ENCODE data around the gene C9orf85. TPM values are rescaled to one million over a fixed set of nuclear protein-coding genes. Genes with fewer than 3 reads are reported as not detected.

Gene C9orf85
- total RNA-seq, 1 experiment from 2014 or later, result 9.8 TPM

DNA sequence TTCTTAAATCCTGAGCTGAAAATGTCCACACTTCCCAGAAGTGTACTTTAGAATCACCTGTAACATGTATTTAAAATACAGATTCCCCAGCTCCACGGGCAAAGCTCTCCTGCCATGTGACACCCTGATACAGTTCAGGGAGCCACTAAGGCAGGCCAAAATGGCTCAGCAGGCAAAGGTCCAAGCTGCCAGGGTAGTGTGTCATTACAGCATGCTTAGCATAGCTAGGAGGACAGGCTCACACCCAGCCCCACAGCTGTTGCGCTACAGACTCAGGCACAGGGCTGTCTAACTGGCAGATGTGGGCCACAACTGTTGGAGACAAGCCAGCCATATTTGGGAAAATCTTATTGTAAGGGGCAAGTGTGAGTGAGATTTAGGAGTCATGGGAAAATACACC lies 73.0 kb downstream of the C9orf85 start:
- intact Hi-C loops (cut with micrococcal nuclease; ENCODE audit: unreplicated experiment), result no loop called here
- H3K27ac Mint-ChIP-seq (ENCODE audit: unreplicated experiment), result no peak overlapping the region
- peaks cover 14% of the 10 kb centered on the region for H3K4me1 Mint-ChIP-seq (ENCODE audit: low read depth, unreplicated experiment)
- H3K4me3 Mint-ChIP-seq (ENCODE audit: low read depth, unreplicated experiment), result no peak overlapping the region
- no peaks in the 10 kb centered on the region for H3K36me3 Mint-ChIP-seq (ENCODE audit: insufficient read depth, unreplicated experiment)
- no TSS peak for BruUV-seq (replicated peaks)
- no peak for DNase-seq
- no peaks in the 10 kb centered on the region for H3K27me3 Mint-ChIP-seq (ENCODE audit: unreplicated experiment)
- CTCF ChIA-PET, result interaction anchor here (2.5 kb wide), 1 partner anchor 40 kb away, joined by 42 read pairs; no protein-coding TSS in a partner anchor
- TF ChIP-seq, protein P1, sequence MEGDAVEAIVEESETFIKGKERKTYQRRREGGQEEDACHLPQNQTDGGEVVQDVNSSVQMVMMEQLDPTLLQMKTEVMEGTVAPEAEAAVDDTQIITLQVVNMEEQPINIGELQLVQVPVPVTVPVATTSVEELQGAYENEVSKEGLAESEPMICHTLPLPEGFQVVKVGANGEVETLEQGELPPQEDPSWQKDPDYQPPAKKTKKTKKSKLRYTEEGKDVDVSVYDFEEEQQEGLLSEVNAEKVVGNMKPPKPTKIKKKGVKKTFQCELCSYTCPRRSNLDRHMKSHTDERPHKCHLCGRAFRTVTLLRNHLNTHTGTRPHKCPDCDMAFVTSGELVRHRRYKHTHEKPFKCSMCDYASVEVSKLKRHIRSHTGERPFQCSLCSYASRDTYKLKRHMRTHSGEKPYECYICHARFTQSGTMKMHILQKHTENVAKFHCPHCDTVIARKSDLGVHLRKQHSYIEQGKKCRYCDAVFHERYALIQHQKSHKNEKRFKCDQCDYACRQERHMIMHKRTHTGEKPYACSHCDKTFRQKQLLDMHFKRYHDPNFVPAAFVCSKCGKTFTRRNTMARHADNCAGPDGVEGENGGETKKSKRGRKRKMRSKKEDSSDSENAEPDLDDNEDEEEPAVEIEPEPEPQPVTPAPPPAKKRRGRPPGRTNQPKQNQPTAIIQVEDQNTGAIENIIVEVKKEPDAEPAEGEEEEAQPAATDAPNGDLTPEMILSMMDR (IDR thresholded peaks at IDR 0.05; ENCODE audit: unreplicated experiment), result no peak
- H3K9me3 Mint-ChIP-seq (ENCODE audit: low read depth, unreplicated experiment), result no peaks in the 10 kb centered on the region

DNA sequence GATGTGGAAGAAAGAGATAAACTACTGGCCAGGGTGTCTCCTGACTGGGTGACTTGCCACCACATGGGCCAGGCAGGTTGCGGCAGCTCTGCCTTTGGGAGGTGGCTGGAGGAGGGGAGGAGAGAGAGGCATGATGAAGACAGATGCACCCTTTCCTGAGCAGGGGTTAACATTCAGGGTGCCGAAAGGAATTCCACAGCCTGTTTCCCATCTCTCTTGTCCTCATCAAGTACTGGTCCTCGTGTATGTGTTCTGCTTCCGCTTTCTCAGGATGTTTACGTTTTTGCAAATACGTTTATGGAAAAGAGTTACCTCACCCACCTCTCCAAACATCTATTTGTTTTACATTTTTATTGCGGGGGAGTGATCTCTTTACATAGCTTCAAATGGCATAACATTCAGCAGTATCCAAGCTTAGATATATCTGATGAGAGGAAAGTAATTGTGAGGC lies 73.4 kb downstream of the C9orf85 start:
- TF ChIP-seq, protein P1 (IDR thresholded peaks at IDR 0.05; ENCODE audit: unreplicated experiment), result no peak
- no peak for DNase-seq
- CTCF ChIA-PET, result interaction anchor here (1.2 to 2.5 kb wide), 3 partner anchors 28 to 40 kb away, joined by 3 to 42 read pairs (median 11); no protein-coding TSS in a partner anchor
- H3K27me3 Mint-ChIP-seq (ENCODE audit: unreplicated experiment), result no peaks in the 10 kb centered on the region
- H3K4me1 Mint-ChIP-seq (ENCODE audit: low read depth, unreplicated experiment), result peaks cover 14% of the 10 kb centered on the region
- no peaks in the 10 kb centered on the region for H3K9me3 Mint-ChIP-seq (ENCODE audit: low read depth, unreplicated experiment)
- H3K27ac Mint-ChIP-seq (ENCODE audit: unreplicated experiment), result no peak overlapping the region
- no peak overlapping the region for H3K4me3 Mint-ChIP-seq (ENCODE audit: low read depth, unreplicated experiment)
- no TSS peak for BruUV-seq (replicated peaks)
- H3K36me3 Mint-ChIP-seq (ENCODE audit: insufficient read depth, unreplicated experiment), result no peaks in the 10 kb centered on the region
- intact Hi-C loops (cut with micrococcal nuclease; ENCODE audit: unreplicated experiment), result loop anchor here (1.0 kb wide), 1 partner anchor 40 kb away; no protein-coding TSS in a partner anchor

DNA sequence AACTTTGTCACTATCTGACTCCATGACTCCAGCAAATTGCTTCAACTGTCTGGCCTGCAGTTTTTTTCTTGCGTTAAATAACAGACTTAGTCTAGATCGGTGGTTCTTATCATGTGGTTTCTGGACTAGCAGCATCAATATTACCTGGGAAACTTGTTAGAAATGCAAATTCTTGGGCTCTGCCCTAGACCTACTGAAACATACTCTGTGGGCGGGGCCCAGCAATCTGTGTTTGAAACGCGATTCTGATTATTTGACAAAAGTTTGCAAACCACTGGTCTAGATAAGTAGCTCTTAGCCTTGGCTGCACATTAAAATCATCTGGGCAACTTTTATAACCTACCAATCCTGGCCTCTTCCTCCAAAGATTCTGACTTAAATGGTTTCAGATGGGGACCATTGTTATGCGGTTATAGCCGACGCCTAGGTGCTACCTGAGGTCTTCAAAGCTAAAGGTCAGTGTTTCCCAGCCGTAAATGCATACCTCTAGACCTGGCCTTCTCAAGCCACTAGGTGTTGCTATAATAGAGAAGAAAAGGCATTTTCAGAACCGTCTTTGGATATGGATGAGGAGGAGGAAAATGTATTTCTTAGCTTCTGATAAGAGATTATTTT lies 74.0 kb downstream of the C9orf85 start:
- CTCF ChIA-PET, result interaction anchor here (0.6 to 2.5 kb wide), 5 partner anchors 28 to 49 kb away, joined by 3 to 42 read pairs (median 11); no protein-coding TSS in a partner anchor
- Mint-ChIP-seq H3K27ac (ENCODE audit: unreplicated experiment) (no peak overlapping the region), H3K4me3 (ENCODE audit: low read depth, unreplicated experiment) (no peak overlapping the region), H3K36me3 (ENCODE audit: insufficient read depth, unreplicated experiment) (no peaks in the 10 kb centered on the region), H3K4me1 (ENCODE audit: low read depth, unreplicated experiment) (peaks cover 14% of the 10 kb centered on the region), H3K27me3 (ENCODE audit: unreplicated experiment) (no peaks in the 10 kb centered on the region), H3K9me3 (ENCODE audit: low read depth, unreplicated experiment) (no peaks in the 10 kb centered on the region)
- BruUV-seq (replicated peaks), result no TSS peak
- DNase-seq, result no peak
- intact Hi-C loops (cut with micrococcal nuclease; ENCODE audit: unreplicated experiment), result loop anchor here (1.0 kb wide), 1 partner anchor 40 kb away; no protein-coding TSS in a partner anchor
- TF ChIP-seq, protein P1 (IDR thresholded peaks at IDR 0.05; ENCODE audit: unreplicated experiment), result peak; percentile 24

DNA sequence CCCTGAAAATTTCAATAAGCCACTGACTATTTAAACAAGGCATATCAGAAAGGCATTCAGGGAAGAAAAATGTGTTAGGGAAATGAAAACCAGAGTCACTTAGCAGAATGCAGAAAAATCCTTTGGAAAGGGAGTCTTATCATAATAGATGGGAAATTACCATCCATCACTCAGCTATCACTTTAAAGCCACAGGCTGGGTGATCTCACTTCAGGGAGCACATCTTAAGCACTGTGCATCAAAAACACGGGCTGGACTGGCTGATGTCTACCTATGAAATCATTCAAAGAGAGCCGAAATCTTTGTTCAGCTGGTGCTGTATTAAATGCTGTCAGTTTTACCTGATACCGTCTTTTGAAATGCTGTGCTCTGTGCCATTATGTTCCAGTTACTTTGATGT lies 75.5 kb downstream of the C9orf85 start:
- BruUV-seq (replicated peaks), result no TSS peak
- H3K36me3 Mint-ChIP-seq (ENCODE audit: insufficient read depth, unreplicated experiment), result no peaks in the 10 kb centered on the region
- H3K9me3 Mint-ChIP-seq (ENCODE audit: low read depth, unreplicated experiment), result no peaks in the 10 kb centered on the region
- intact Hi-C loops (cut with micrococcal nuclease; ENCODE audit: unreplicated experiment), result no loop called here
- H3K27me3 Mint-ChIP-seq (ENCODE audit: unreplicated experiment), result no peaks in the 10 kb centered on the region
- no peak overlapping the region for H3K4me3 Mint-ChIP-seq (ENCODE audit: low read depth, unreplicated experiment)
- no peak overlapping the region for H3K27ac Mint-ChIP-seq (ENCODE audit: unreplicated experiment)
- TF ChIP-seq, protein P1 (IDR thresholded peaks at IDR 0.05; ENCODE audit: unreplicated experiment), result no peak
- H3K4me1 Mint-ChIP-seq (ENCODE audit: low read depth, unreplicated experiment), result peaks cover 14% of the 10 kb centered on the region
- CTCF ChIA-PET, result no interaction called here
- no peak for DNase-seq

All from Calu3 (cell line).